ENCODE data around the gene ITK.

GRCh38 chr5:157193699-157194424 lies 13.2 kb downstream of the ITK start:
- no peak for TF ChIP-seq CTCF (IDR thresholded peaks at IDR 0.05)
- TF ChIP-seq MYC (IDR thresholded peaks at IDR 0.05; ENCODE audit: borderline replicate concordance, low read length) = no peak
- TF ChIP-seq POLR2A (IDR thresholded peaks at IDR 0.05; ENCODE audit: low read length) = no peak
- no peak for TF ChIP-seq ELK1 (IDR thresholded peaks at IDR 0.05; ENCODE audit: low read depth, low read length)
- TF ChIP-seq ESRRA (IDR thresholded peaks at IDR 0.05; ENCODE audit: borderline replicate concordance, low read length) = no peak

Data from A549 (cell line).